HCT116 (cell line): Measurements from ENCODE around the gene ZNF74. TPM values are rescaled to one million over a fixed set of nuclear protein-coding genes. Genes with fewer than 3 reads are reported as not detected.

Experiments
- ATAC-seq: fragments of 200-7000 bp; cut with Tn5 transposase; 2 replicates; pipeline ENCODE4 v1.9.1; 2020; ENCODE audit warnings: mild to moderate bottlenecking, moderate library complexity
- BruUV-seq: library from RNA; stranded (reverse); fragments of 400-500 nt; replicated peaks from 2 replicates; lab custom pipeline; 2021; lab: Mats Ljungman, UMichigan
- CTCF ChIA-PET: fragments of 300-600 bp; sonication (Branson Sonifier 250); formaldehyde crosslinking; loops from one replicate; lab custom pipeline; 2021; ENCODE audit warnings: antibody characterized with exemption; lab: Charles Lee
- POLR2A ChIA-PET: fragments of 300-600, 350-600 bp; sonication (Branson Sonifier 250); formaldehyde crosslinking; loops from one replicate; lab custom pipeline; 2021; ENCODE audit warnings: antibody characterized with exemption; lab: Charles Lee
- RAD21 ChIA-PET, 2 experiments: fragments of 300-600 bp; sonication (Branson Sonifier 250); formaldehyde crosslinking; loops; one replicate each; lab custom pipeline; 2023; ENCODE audit warnings: low total read pairs in 2 of 2; ENCODE audit not compliant: uncharacterized antibody in 2 of 2, unreplicated experiment in 2 of 2, low non-redundant PET in 1 of 2; lab: Charles Lee
- DNase-seq: peaks from one replicate; pipeline ENCODE4 v3.0.0-alpha.2; 2010; ENCODE audit warnings: low read depth, low spot score
- H2AFZ ChIP-seq: fragments of 200-600 bp; shearing (Covaris generic), sonication (generic); 2 replicates; pipeline ENCODE4 v1.6.1; 2017; ENCODE audit warnings: low read depth, mixed run types, mixed read lengths, antibody characterized with exemption, low read length; ENCODE audit not compliant: poor library complexity, severe bottlenecking
- H3K27ac ChIP-seq: 2 replicates; pipeline ENCODE4 v1.5.1; 2012; ENCODE audit warnings: low read depth, low read length
- H3K27me3 ChIP-seq: fragments of 200-600 bp; sonication (generic); 2 replicates; pipeline ENCODE4 v1.6.1; 2016; ENCODE audit warnings: mixed run types, low read length, mixed read lengths; ENCODE audit not compliant: insufficient read depth
- H3K36me3 ChIP-seq, 2 experiments: fragments of 200-500 bp in 1 of 2; fragments of 200-600 bp in 1 of 2; sonication (Bioruptor generic) in 1 of 2; sonication (generic) in 1 of 2; 2 replicates each; pipeline versions ENCODE4 v1.5.1 to v1.6.1; 2014 to 2016; ENCODE audit warnings: low read length in 2 of 2, inconsistent platforms in 1 of 2, mixed read lengths in 1 of 2, mixed run types in 1 of 2; ENCODE audit not compliant: insufficient read depth in 2 of 2, control insufficient read depth in 1 of 2
- H3K4me1 ChIP-seq, 2 experiments: fragments of 200-600 bp in 1 of 2; sonication (generic) in 1 of 2; 2 replicates each; pipeline versions ENCODE4 v1.5.1 to v1.6.1; 2012 to 2017; ENCODE audit warnings: low read length in 2 of 2, inconsistent platforms in 1 of 2, mild to moderate bottlenecking in 1 of 2, mixed read lengths in 1 of 2, mixed run types in 1 of 2, moderate library complexity in 1 of 2; ENCODE audit not compliant: insufficient read depth in 2 of 2, control insufficient read depth in 1 of 2
- H3K4me2 ChIP-seq: fragments of 200-600 bp; sonication (generic); 2 replicates; pipeline ENCODE4 v1.6.1; 2017; ENCODE audit warnings: mixed run types, low read length, mixed read lengths
- H3K4me3 ChIP-seq, 2 experiments: fragments of 200-600 bp in 1 of 2; sonication (generic) in 1 of 2; replicated peaks in 1 of 2; 2 replicates each; pipeline ENCODE4 v1.5.1; 2011 to 2016; ENCODE audit warnings: low read length in 2 of 2, control low read depth in 1 of 2, low read depth in 1 of 2, mild to moderate bottlenecking in 1 of 2, mixed read lengths in 1 of 2, mixed run types in 1 of 2
- H3K79me2 ChIP-seq: fragments of 200-600 bp; sonication (generic); 2 replicates; pipeline ENCODE4 v1.6.1; 2017; ENCODE audit warnings: mild to moderate bottlenecking, mixed run types, low read length, moderate library complexity, mixed read lengths; ENCODE audit not compliant: insufficient read depth
- H3K9ac ChIP-seq: fragments of 200-600 bp; sonication (generic); 2 replicates; pipeline ENCODE4 v1.6.1; 2016; ENCODE audit warnings: low read length, mixed read lengths
- H3K9me2 ChIP-seq: fragments of 200-600 bp; sonication (generic), shearing (Covaris generic); 2 replicates; pipeline ENCODE4 v1.6.1; 2017; ENCODE audit warnings: mixed run types, mild to moderate bottlenecking, moderate library complexity; ENCODE audit not compliant: insufficient read depth
- H3K9me3 ChIP-seq, 2 experiments: fragments of 200-500 bp in 1 of 2; fragments of 200-600 bp in 1 of 2; sonication (Bioruptor generic) in 1 of 2; sonication (generic) in 1 of 2; 2 replicates each; pipeline ENCODE4 v1.6.1; 2014 to 2017; ENCODE audit warnings: low read length in 2 of 2, mixed read lengths in 2 of 2, inconsistent platforms in 1 of 2, low read depth in 1 of 2, mild to moderate bottlenecking in 1 of 2, mixed run types in 1 of 2, moderate library complexity in 1 of 2; ENCODE audit not compliant: control insufficient read depth in 1 of 2, insufficient read depth in 1 of 2
- H4K20me1 ChIP-seq: fragments of 200-600 bp; sonication (generic), shearing (Covaris generic); 2 replicates; pipeline ENCODE4 v1.6.1; 2017; ENCODE audit warnings: mixed run types, mild to moderate bottlenecking, moderate library complexity; ENCODE audit not compliant: insufficient read depth
- ATF3 ChIP-seq: IDR thresholded peaks from 2 replicates; pipeline ENCODE4 v1.6.1; 2012
- CEBPB ChIP-seq: IDR thresholded peaks from 2 replicates; pipeline ENCODE4 v1.6.1; 2012; ENCODE audit warnings: low read depth
- EZH2 ChIP-seq: fragments of 200-600 bp; sonication (generic); IDR thresholded peaks from 2 replicates; pipeline ENCODE4 v1.6.1; 2017; ENCODE audit warnings: antibody characterized with exemption, mixed run types
- EZH2phosphoT487 ChIP-seq: fragments of 200-600 bp; IDR thresholded peaks from 2 replicates; pipeline ENCODE4 v1.6.1; 2018; ENCODE audit warnings: antibody characterized with exemption, borderline replicate concordance
- JUND ChIP-seq: IDR thresholded peaks from 2 replicates; pipeline ENCODE4 v1.6.1; 2012
- POLR2A ChIP-seq: IDR thresholded peaks from 2 replicates; pipeline ENCODE4 v1.7.0; 2011; ENCODE audit warnings: borderline replicate concordance; ENCODE audit not compliant: insufficient read depth, insufficient read length; ENCODE audit errors: extremely low read depth
- POLR2AphosphoS5 ChIP-seq: IDR thresholded peaks from 2 replicates; pipeline ENCODE4 v1.6.1; 2011; ENCODE audit warnings: mild to moderate bottlenecking, low read depth, low read length, moderate library complexity
- RAD21 ChIP-seq: IDR thresholded peaks from 2 replicates; pipeline ENCODE4 v1.6.1; 2012; ENCODE audit warnings: low read depth, mild to moderate bottlenecking
- SIN3A ChIP-seq: IDR thresholded peaks from 2 replicates; pipeline ENCODE4 v1.6.1; 2012; ENCODE audit warnings: low read depth
- SRF ChIP-seq: IDR thresholded peaks from 2 replicates; pipeline ENCODE4 v1.6.1; 2012; ENCODE audit warnings: low read depth
- TCF7L2 ChIP-seq: IDR thresholded peaks from 2 replicates; pipeline ENCODE4 v1.7.0; 2011; ENCODE audit warnings: borderline replicate concordance, inconsistent platforms; ENCODE audit not compliant: insufficient read depth, insufficient read length; ENCODE audit errors: extremely low read depth
- YY1 ChIP-seq: IDR thresholded peaks from 2 replicates; pipeline ENCODE4 v1.6.1; 2011; ENCODE audit warnings: low read length, low read depth, moderate library complexity, mild to moderate bottlenecking; ENCODE audit not compliant: insufficient replicate concordance; ENCODE audit errors: extremely low read depth
- ZNF274 ChIP-seq: fragments of 200-500 bp; sonication (Bioruptor generic); IDR thresholded peaks from 2 replicates; pipeline ENCODE4 v1.6.1; 2014; ENCODE audit warnings: mild to moderate bottlenecking, low read depth, low read length, inconsistent platforms
- intact Hi-C: fragments of 100-400 bp; cut with micrococcal nuclease; formaldehyde crosslinking; loops from 2 replicates; pipeline ENCODE4 v1.10.0; 2022
- total RNA-seq: library from RNA; stranded (reverse); gene quantifications from one replicate; pipeline ENCODE4 v1.2.1, GENCODE V29; 2021; ENCODE audit not compliant: unreplicated experiment
- TF ChIP-seq, protein P1 (sequence below): IDR thresholded peaks from 2 replicates; pipeline ENCODE4 v1.6.1; 2012; ENCODE audit warnings: low read depth

Gene ZNF74
- total RNA-seq, 1 experiment from 2014 or later, result 15.4 TPM

DNA sequence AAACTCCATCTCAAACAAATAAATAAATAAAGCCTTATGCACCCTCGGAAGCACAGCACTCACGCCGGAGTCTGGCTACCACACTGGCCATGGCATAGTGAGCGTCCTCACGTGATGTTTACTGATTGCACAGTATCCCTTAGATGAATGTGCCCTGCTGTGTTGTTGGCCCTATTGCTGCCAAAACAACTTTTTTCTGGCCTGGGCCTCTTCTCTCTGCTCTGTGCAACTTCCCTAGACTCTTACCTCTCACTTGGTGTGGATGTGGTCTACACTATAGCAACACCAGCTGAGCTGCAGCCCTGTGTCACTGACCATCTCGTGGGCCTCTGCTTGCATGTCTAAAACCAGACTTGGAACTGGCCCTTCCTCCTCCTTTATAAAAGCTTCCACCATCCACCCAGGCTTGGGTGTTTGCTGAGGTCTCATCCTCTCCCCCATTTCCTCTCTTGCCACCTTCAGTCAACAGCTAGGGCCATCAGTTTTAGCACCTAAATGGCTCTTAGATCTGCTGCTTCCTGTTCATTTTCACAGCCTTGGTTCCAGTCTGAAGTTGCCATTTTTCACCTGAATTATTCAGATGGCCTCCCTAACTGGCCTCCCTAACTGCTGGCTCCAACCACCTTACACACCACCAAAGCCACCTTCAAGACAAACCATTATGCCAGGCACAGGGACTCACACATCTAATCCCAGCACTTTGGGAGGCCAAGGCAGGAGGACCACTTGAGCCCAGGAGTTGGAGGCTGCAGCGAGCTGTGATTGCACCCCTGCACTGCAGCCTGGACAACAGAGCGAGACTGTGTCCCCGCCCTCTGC, 9.2 kb downstream of the ZNF74 start:
- Histone ChIP-seq H3K9me3 (no peaks in the 10 kb centered on the region), H3K27me3 (no peaks in the 10 kb centered on the region), H3K4me3 (no peak overlapping the region), H3K79me2 (peaks cover 7% of the 10 kb centered on the region; the same call in 1 of the 2 replicates), H3K4me2 (no peak overlapping the region), H3K9ac (no peak overlapping the region), H2AFZ (no peak overlapping the region), H3K4me1 (no peaks in the 10 kb centered on the region), H3K36me3 (peaks cover 0 to 3% of the 10 kb centered on the region in 2 experiments; a peak in 3 of 4 replicates), H4K20me1 (no peaks in the 10 kb centered on the region), H3K27ac (no peak overlapping the region), H3K9me2 (no peaks in the 10 kb centered on the region)
- no TSS peak for BruUV-seq
- no peak for DNase-seq
- TF ChIP-seq POLR2AphosphoS5, result no peak
- no peak for TF ChIP-seq ATF3
- TF ChIP-seq TCF7L2, result no peak
- TF ChIP-seq YY1, result no peak
- no peak for TF ChIP-seq CEBPB
- no peak for TF ChIP-seq SRF
- no peak for TF ChIP-seq EZH2
- TF ChIP-seq JUND, result no peak
- no peak for TF ChIP-seq EZH2phosphoT487
- ChIA-PET CTCF (no interaction called here), RAD21 (no interaction called here), POLR2A (interaction anchor here (0.6 kb wide), 1 partner anchor 120 kb away, joined by 3 read pairs; no protein-coding TSS in a partner anchor)
- ATAC-seq, result no peak
- intact Hi-C loops, result no loop called here

DNA sequence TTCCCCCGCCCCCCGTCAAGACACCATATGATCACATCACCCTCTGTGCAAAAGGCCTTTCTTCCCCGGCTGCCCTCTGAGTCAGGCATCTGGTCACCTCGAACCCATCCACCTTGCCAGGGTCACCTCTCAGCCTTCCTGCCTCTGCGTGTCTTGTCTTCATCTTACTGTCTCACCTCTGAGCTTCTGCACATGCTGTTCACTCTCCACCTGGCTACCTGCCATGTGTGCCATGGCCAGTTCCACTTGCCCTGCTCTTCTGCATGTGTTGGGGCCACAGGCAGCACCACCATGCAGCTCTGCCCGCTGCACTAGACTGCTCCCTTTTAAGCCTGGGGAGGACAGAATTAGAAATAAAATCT, 9.8 kb downstream of the ZNF74 start:
- CTCF ChIA-PET, result no interaction called here
- RAD21 ChIA-PET, result no interaction called here
- Histone ChIP-seq H3K4me3 (no peak overlapping the region), H3K4me1 (no peaks in the 10 kb centered on the region), H3K27me3 (no peaks in the 10 kb centered on the region), H3K9me2 (no peaks in the 10 kb centered on the region), H3K4me2 (no peak overlapping the region), H3K27ac (no peak overlapping the region), H3K9me3 (no peaks in the 10 kb centered on the region), H3K36me3 (peaks cover 0 to 3% of the 10 kb centered on the region in 2 experiments; a peak in 3 of 4 replicates), H3K79me2 (peaks cover 4% of the 10 kb centered on the region; the same call in 1 of the 2 replicates), H4K20me1 (no peaks in the 10 kb centered on the region), H3K9ac (no peak overlapping the region), H2AFZ (no peak overlapping the region)
- intact Hi-C loops, result no loop called here
- ATAC-seq, result no peak
- no TSS peak for BruUV-seq
- POLR2A ChIA-PET, result no interaction called here
- DNase-seq, result no peak
- TF ChIP-seq, protein P1, sequence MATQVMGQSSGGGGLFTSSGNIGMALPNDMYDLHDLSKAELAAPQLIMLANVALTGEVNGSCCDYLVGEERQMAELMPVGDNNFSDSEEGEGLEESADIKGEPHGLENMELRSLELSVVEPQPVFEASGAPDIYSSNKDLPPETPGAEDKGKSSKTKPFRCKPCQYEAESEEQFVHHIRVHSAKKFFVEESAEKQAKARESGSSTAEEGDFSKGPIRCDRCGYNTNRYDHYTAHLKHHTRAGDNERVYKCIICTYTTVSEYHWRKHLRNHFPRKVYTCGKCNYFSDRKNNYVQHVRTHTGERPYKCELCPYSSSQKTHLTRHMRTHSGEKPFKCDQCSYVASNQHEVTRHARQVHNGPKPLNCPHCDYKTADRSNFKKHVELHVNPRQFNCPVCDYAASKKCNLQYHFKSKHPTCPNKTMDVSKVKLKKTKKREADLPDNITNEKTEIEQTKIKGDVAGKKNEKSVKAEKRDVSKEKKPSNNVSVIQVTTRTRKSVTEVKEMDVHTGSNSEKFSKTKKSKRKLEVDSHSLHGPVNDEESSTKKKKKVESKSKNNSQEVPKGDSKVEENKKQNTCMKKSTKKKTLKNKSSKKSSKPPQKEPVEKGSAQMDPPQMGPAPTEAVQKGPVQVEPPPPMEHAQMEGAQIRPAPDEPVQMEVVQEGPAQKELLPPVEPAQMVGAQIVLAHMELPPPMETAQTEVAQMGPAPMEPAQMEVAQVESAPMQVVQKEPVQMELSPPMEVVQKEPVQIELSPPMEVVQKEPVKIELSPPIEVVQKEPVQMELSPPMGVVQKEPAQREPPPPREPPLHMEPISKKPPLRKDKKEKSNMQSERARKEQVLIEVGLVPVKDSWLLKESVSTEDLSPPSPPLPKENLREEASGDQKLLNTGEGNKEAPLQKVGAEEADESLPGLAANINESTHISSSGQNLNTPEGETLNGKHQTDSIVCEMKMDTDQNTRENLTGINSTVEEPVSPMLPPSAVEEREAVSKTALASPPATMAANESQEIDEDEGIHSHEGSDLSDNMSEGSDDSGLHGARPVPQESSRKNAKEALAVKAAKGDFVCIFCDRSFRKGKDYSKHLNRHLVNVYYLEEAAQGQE, result no peak
- TF ChIP-seq RAD21 (no peak), ZNF274 (no peak), POLR2A (no peak), EZH2 (no peak), CEBPB (no peak), ATF3 (no peak), SIN3A (no peak), EZH2phosphoT487 (no peak), JUND (no peak)
